Endothelial cell of umbilical vein (primary cell): ENCODE data around the gene LY9. TPM values are rescaled to one million over a fixed set of nuclear protein-coding genes. Genes with fewer than 3 reads are reported as not detected.

Experiments
- BruUV-seq: library from RNA; stranded (reverse); fragments of 400-500 nt; replicated peaks from 2 replicates; lab custom pipeline; 2021; lab: Mats Ljungman, UMichigan
- CTCF ChIA-PET: fragments of 300-600, 350-600 bp; sonication (Branson Sonifier 250); formaldehyde crosslinking; loops from one replicate; lab custom pipeline; 2021; ENCODE audit warnings: antibody characterized with exemption, inconsistent platforms; lab: Charles Lee
- POLR2A ChIA-PET: fragments of 300-600, 350-600 bp; sonication (Branson Sonifier 250); formaldehyde crosslinking; loops from one replicate; lab custom pipeline; 2021; ENCODE audit warnings: antibody characterized with exemption, inconsistent platforms; lab: Charles Lee
- DNase-seq: peaks from one replicate; pipeline ENCODE4 v3.0.0-alpha.2; 2011; ENCODE audit warnings: low read depth, low spot score
- FAIRE-seq: peaks from 2 replicates; lab custom pipeline; 2011; peaks lifted over from hg19 to GRCh38; lab: Jason Lieb, UNC
- H2AFZ ChIP-seq: 2 replicates; pipeline ENCODE4 v1.6.0; 2012; ENCODE audit warnings: low read depth, low read length, control low read depth, inconsistent platforms
- H3K27ac ChIP-seq: 2 replicates; pipeline ENCODE4 v1.5.1; 2011; ENCODE audit warnings: low read depth, mild to moderate bottlenecking, control low read depth, low read length, moderate library complexity; ENCODE audit not compliant: insufficient read depth
- H3K27me3 ChIP-seq, 2 experiments: 2 replicates each; pipeline versions ENCODE4 v1.6.0 to v1.6.1; 2011; ENCODE audit warnings: low read length in 2 of 2, mixed read lengths in 1 of 2; ENCODE audit not compliant: control insufficient read depth in 2 of 2, insufficient read depth in 2 of 2
- H3K36me3 ChIP-seq, 2 experiments: 2 replicates in 1 of 2; 3 replicates in 1 of 2; pipeline ENCODE4 v1.5.1; 2011; ENCODE audit warnings: low read length in 2 of 2, mild to moderate bottlenecking in 1 of 2, moderate library complexity in 1 of 2; ENCODE audit not compliant: control insufficient read depth in 2 of 2, insufficient read depth in 2 of 2; ENCODE audit errors: extremely low read depth in 1 of 2
- H3K4me1 ChIP-seq: 3 replicates; pipeline ENCODE4 v1.5.1; 2011; ENCODE audit warnings: mild to moderate bottlenecking, low read length; ENCODE audit not compliant: control insufficient read depth, insufficient read depth; ENCODE audit errors: extremely low read depth
- H3K4me2 ChIP-seq: 2 replicates; pipeline ENCODE4 v1.6.1; 2011; ENCODE audit warnings: low read length, control low read depth, mixed read lengths; ENCODE audit not compliant: insufficient read depth
- H3K4me3 ChIP-seq, 3 experiments: fragments of 200-600 bp in 1 of 3; sonication (generic), shearing (Covaris generic) in 1 of 3; replicated peaks in 1 of 3; 2 replicates each; pipeline ENCODE4 v1.5.1; 2011 to 2016; ENCODE audit warnings: control low read depth in 3 of 3, low read length in 3 of 3, mild to moderate bottlenecking in 2 of 3, inconsistent platforms in 1 of 3, low read depth in 1 of 3, moderate library complexity in 1 of 3; ENCODE audit not compliant: insufficient read depth in 1 of 3
- H3K79me2 ChIP-seq: 2 replicates; pipeline ENCODE4 v1.6.0; 2012; ENCODE audit warnings: low read length, inconsistent platforms; ENCODE audit not compliant: control insufficient read depth, insufficient read depth
- H3K9ac ChIP-seq: replicated peaks from 2 replicates; pipeline ENCODE3; 2011; ENCODE audit warnings: low read length, control low read depth; ENCODE audit not compliant: insufficient read depth; ENCODE audit errors: extremely low read depth
- H3K9me1 ChIP-seq: replicated peaks from 3 replicates; pipeline ENCODE4 v1.6.0; 2011; ENCODE audit warnings: mild to moderate bottlenecking, low read length; ENCODE audit not compliant: control insufficient read depth, insufficient read depth; ENCODE audit errors: extremely low read depth
- H3K9me3 ChIP-seq: replicated peaks from 2 replicates; pipeline ENCODE4 v1.5.1; 2012; ENCODE audit warnings: low read length, inconsistent platforms; ENCODE audit not compliant: control insufficient read depth, insufficient read depth
- H4K20me1 ChIP-seq: replicated peaks from 2 replicates; pipeline ENCODE3; 2011; ENCODE audit warnings: mild to moderate bottlenecking, low read length; ENCODE audit not compliant: control insufficient read depth, insufficient read depth; ENCODE audit errors: extremely low read depth
- CTCF ChIP-seq, 2 donors: IDR thresholded peaks; 1 replicate in 1 of 2; 2 replicates in 1 of 2; pipeline ENCODE4 v1.5.1; 2011; ENCODE audit warnings: low read length in 2 of 2, mild to moderate bottlenecking in 2 of 2, moderate library complexity in 2 of 2, control low read depth in 1 of 2, inconsistent platforms in 1 of 2, low read depth in 1 of 2; ENCODE audit not compliant: insufficient read depth in 1 of 2; ENCODE audit errors: extremely low read depth in 1 of 2
- EZH2 ChIP-seq: IDR thresholded peaks from 2 replicates; pipeline ENCODE4 v1.6.1; 2012; ENCODE audit warnings: borderline replicate concordance, low read depth, mild to moderate bottlenecking, moderate library complexity, low read length, inconsistent platforms; ENCODE audit not compliant: severe bottlenecking
- FOS ChIP-seq: IDR thresholded peaks from 2 replicates; pipeline ENCODE4 v1.6.1; 2011; ENCODE audit warnings: mild to moderate bottlenecking, low read length, moderate library complexity, borderline replicate concordance; ENCODE audit not compliant: insufficient read depth
- GATA2 ChIP-seq: IDR thresholded peaks from 2 replicates; pipeline ENCODE4 v1.7.0; 2011; ENCODE audit warnings: low read depth, mild to moderate bottlenecking, moderate library complexity, mixed read lengths, low read length; ENCODE audit not compliant: insufficient read length, insufficient read depth
- JUN ChIP-seq: IDR thresholded peaks from 2 replicates; pipeline ENCODE4 v1.6.1; 2011; ENCODE audit warnings: borderline replicate concordance, low read depth; ENCODE audit not compliant: insufficient read length, insufficient read depth
- MAX ChIP-seq: IDR thresholded peaks from 2 replicates; pipeline ENCODE4 v1.6.1; 2011; ENCODE audit not compliant: insufficient read depth, insufficient read length
- MYC ChIP-seq: IDR thresholded peaks from one replicate; pipeline ENCODE4 v1.6.1; 2011; ENCODE audit warnings: mild to moderate bottlenecking, low read depth, low read length
- POLR2A ChIP-seq: IDR thresholded peaks from 2 replicates; pipeline ENCODE4 v1.6.1; 2012; ENCODE audit warnings: low read depth, mild to moderate bottlenecking, control low read depth, low read length
- POLR2AphosphoS5 ChIP-seq: IDR thresholded peaks from 2 replicates; pipeline ENCODE4 v1.6.1; 2012; ENCODE audit warnings: low read depth, mild to moderate bottlenecking, control low read depth, low read length, moderate library complexity; ENCODE audit not compliant: insufficient read depth
- dilution Hi-C: fragments of 300-500 bp; cut with MboI; formaldehyde crosslinking; loops from one replicate; pipeline ENCODE4 v1.15.0; 2019; ENCODE audit warnings: low sequenced_read_pairs; ENCODE audit not compliant: extremely low pct_ligation_motif_present
- intact Hi-C: fragments of 100-400 bp; cut with micrococcal nuclease; formaldehyde crosslinking; loops from one replicate; pipeline ENCODE4 v1.10.0; 2022
- polyA plus RNA-seq, 4 experiments: library from polyadenylated mRNA; depleted of rRNA in 3 of 4; stranded (reverse) in 3 of 4; unstranded in 1 of 4; fragments of >200 nt; gene quantifications; 2 replicates each; pipeline versions ENCODE4 v1.2.1 to v1.2.3, GENCODE V29; 2011 to 2012; ENCODE audit warnings: missing spikeins in 1 of 4
- total RNA-seq: library from RNA; stranded (reverse); gene quantifications from 2 replicates; pipeline ENCODE4 v1.2.3, GENCODE V29; 2021

Gene LY9
- total and polyA plus RNA-seq, 2 donors (not counting 3 experiments of a cell fraction or from before 2014, with no cell fraction given): not detected

GRCh38 chr1:160806109-160806665, 10.2 kb downstream of the LY9 start:
- H2AFZ ChIP-seq: no peak overlapping the region
- no TSS peak for BruUV-seq
- H3K9ac ChIP-seq: no peak overlapping the region
- intact Hi-C loops: no loop called here
- H4K20me1 ChIP-seq: no peaks in the 10 kb centered on the region
- no peak overlapping the region for H3K27ac ChIP-seq
- no peak for DNase-seq
- H3K27me3 ChIP-seq: peaks cover 0 to 4% of the 10 kb centered on the region in 2 experiments
- TF ChIP-seq GATA2: no peak
- no peak for TF ChIP-seq POLR2AphosphoS5
- no peak for TF ChIP-seq MAX
- no peak for TF ChIP-seq MYC
- TF ChIP-seq JUN: no peak
- TF ChIP-seq FOS: no peak
- no peak for TF ChIP-seq POLR2A
- TF ChIP-seq EZH2: no peak
- no peak for TF ChIP-seq CTCF (IDR thresholded peaks at IDR 0.05; ENCODE audit: extremely low read depth in 1 of 2, insufficient read depth in 1 of 2, low read depth in 1 of 2, low read length in 2 of 2)
- POLR2A ChIA-PET: no interaction called here
- CTCF ChIA-PET: no interaction called here
- no peaks in the 10 kb centered on the region for H3K4me1 ChIP-seq
- no peak overlapping the region for H3K4me2 ChIP-seq
- H3K9me3 ChIP-seq: no peaks in the 10 kb centered on the region
- H3K9me1 ChIP-seq: no peaks in the 10 kb centered on the region
- FAIRE-seq: no peak
- no peaks in the 10 kb centered on the region for H3K36me3 ChIP-seq
- H3K4me3 ChIP-seq: no peak overlapping the region
- H3K79me2 ChIP-seq: no peaks in the 10 kb centered on the region
- dilution Hi-C loops: no loop called here
